ENCODE measurements around the gene PBRM1. TPM values are rescaled to one million over a fixed set of nuclear protein-coding genes. Genes with fewer than 3 reads are reported as not detected.

The PBRM1 gene
- total and polyA plus RNA-seq, 2 of the 13 experiments (the other 11 are each of a cell fraction or from before 2014, with no cell fraction given) = 10.9 to 33.2 TPM

- ATAC-seq (no peak), DNase-seq (ENCODE audit: low spot score) (no peak), FAIRE-seq (no peak)
- Histone ChIP-seq H3K27me3 (ENCODE audit: control insufficient read depth in 1 of 2, insufficient read depth in 2 of 2, low read length in 2 of 2) (no peaks in the 10 kb centered on the region), H2AFZ (ENCODE audit: low read length) (no peak overlapping the region), H3K9me3 (ENCODE audit: low read length) (no peaks in the 10 kb centered on the region), H3K27ac (ENCODE audit: extremely low read length, insufficient read depth, low read length) (no peak overlapping the region), H3K9ac (ENCODE audit: insufficient read depth, low read depth, low read length) (no peak overlapping the region), H4K20me1 (ENCODE audit: insufficient read depth, low read length) (no peaks in the 10 kb centered on the region), H3K4me3 (replicated peaks in 1 of 3; ENCODE audit: insufficient read depth in 1 of 3, low read depth in 2 of 3, low read length in 3 of 3) (no peak overlapping the region), H3K4me2 (ENCODE audit: low read depth, low read length) (no peak overlapping the region), H3K36me3 (replicated peaks in 1 of 2; ENCODE audit: control insufficient read depth in 1 of 2, insufficient read depth in 2 of 2, low read length in 2 of 2) (peaks cover 3 to 20% of the 10 kb centered on the region in 2 experiments; a peak in 3 of 5 replicates), H3K79me2 (ENCODE audit: insufficient read depth, low read length) (no peaks in the 10 kb centered on the region), H3K4me1 (ENCODE audit: insufficient read depth, low read length) (no peaks in the 10 kb centered on the region)
- in situ Hi-C loops (cut with HindIII; ENCODE audit: extremely low pct_ligation_motif_present, low pct_unique_long_range_greater_than_20kb) = no loop called here
- ChIA-PET CTCF (ENCODE audit: low intra/inter-chr PET ratio, low total read pairs) (no interaction called here), POLR2A (no interaction called here)
- 100% methylated on average over 2 of the region's 2 CpGs for WGBS (ENCODE audit: low lambda C conversion rate)
- intact Hi-C loops (cut with micrococcal nuclease; ENCODE audit: unreplicated experiment) = no loop called here
- BruUV-seq (replicated peaks) = no TSS peak
- TF ChIP-seq CC2D1A (CRISPR knock-in tag; IDR thresholded peaks at IDR 0.05) (no peak), REL (CRISPR knock-in tag; conservative IDR thresholded peaks at IDR 0.05) (no peak), U2AF2 (IDR thresholded peaks at IDR 0.05; ENCODE audit: low read depth, low read length) (no peak), NRL (CRISPR knock-in tag; IDR thresholded peaks at IDR 0.05; ENCODE audit: borderline replicate concordance) (no peak), BRD4 (CRISPR knock-in tag; IDR thresholded peaks at IDR 0.05) (no peak), CBX2 (IDR thresholded peaks at IDR 0.05; ENCODE audit: low read depth, low read length) (no peak), CBX2 (CRISPR knock-in tag; IDR thresholded peaks at IDR 0.05; ENCODE audit: low read depth) (no peak), RARG (CRISPR knock-in tag; IDR thresholded peaks at IDR 0.05; ENCODE audit: low read depth) (no peak), GFI1 (CRISPR knock-in tag; IDR thresholded peaks at IDR 0.05; ENCODE audit: borderline replicate concordance) (no peak), ARNTL (CRISPR knock-in tag; IDR thresholded peaks at IDR 0.05) (no peak)
- TF ChIP-seq, protein P1, sequence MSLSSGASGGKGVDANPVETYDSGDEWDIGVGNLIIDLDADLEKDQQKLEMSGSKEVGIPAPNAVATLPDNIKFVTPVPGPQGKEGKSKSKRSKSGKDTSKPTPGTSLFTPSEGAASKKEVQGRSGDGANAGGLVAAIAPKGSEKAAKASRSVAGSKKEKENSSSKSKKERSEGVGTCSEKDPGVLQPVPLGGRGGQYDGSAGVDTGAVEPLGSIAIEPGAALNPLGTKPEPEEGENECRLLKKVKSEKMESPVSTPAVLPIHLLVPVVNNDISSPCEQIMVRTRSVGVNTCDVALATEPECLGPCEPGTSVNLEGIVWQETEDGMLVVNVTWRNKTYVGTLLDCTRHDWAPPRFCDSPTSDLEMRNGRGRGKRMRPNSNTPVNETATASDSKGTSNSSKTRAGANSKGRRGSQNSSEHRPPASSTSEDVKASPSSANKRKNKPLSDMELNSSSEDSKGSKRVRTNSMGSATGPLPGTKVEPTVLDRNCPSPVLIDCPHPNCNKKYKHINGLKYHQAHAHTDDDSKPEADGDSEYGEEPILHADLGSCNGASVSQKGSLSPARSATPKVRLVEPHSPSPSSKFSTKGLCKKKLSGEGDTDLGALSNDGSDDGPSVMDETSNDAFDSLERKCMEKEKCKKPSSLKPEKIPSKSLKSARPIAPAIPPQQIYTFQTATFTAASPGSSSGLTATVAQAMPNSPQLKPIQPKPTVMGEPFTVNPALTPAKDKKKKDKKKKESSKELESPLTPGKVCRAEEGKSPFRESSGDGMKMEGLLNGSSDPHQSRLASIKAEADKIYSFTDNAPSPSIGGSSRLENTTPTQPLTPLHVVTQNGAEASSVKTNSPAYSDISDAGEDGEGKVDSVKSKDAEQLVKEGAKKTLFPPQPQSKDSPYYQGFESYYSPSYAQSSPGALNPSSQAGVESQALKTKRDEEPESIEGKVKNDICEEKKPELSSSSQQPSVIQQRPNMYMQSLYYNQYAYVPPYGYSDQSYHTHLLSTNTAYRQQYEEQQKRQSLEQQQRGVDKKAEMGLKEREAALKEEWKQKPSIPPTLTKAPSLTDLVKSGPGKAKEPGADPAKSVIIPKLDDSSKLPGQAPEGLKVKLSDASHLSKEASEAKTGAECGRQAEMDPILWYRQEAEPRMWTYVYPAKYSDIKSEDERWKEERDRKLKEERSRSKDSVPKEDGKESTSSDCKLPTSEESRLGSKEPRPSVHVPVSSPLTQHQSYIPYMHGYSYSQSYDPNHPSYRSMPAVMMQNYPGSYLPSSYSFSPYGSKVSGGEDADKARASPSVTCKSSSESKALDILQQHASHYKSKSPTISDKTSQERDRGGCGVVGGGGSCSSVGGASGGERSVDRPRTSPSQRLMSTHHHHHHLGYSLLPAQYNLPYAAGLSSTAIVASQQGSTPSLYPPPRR (CRISPR knock-in tag; IDR thresholded peaks at IDR 0.05; ENCODE audit: borderline replicate concordance) = no peak
- TF ChIP-seq, protein P2, sequence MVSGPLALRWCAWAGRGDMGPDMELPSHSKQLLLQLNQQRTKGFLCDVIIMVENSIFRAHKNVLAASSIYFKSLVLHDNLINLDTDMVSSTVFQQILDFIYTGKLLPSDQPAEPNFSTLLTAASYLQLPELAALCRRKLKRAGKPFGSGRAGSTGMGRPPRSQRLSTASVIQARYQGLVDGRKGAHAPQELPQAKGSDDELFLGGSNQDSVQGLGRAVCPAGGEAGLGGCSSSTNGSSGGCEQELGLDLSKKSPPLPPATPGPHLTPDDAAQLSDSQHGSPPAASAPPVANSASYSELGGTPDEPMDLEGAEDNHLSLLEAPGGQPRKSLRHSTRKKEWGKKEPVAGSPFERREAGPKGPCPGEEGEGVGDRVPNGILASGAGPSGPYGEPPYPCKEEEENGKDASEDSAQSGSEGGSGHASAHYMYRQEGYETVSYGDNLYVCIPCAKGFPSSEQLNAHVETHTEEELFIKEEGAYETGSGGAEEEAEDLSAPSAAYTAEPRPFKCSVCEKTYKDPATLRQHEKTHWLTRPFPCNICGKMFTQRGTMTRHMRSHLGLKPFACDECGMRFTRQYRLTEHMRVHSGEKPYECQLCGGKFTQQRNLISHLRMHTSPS (CRISPR knock-in tag; IDR thresholded peaks at IDR 0.05; ENCODE audit: low read depth) = no peak
- TF ChIP-seq, protein P3, sequence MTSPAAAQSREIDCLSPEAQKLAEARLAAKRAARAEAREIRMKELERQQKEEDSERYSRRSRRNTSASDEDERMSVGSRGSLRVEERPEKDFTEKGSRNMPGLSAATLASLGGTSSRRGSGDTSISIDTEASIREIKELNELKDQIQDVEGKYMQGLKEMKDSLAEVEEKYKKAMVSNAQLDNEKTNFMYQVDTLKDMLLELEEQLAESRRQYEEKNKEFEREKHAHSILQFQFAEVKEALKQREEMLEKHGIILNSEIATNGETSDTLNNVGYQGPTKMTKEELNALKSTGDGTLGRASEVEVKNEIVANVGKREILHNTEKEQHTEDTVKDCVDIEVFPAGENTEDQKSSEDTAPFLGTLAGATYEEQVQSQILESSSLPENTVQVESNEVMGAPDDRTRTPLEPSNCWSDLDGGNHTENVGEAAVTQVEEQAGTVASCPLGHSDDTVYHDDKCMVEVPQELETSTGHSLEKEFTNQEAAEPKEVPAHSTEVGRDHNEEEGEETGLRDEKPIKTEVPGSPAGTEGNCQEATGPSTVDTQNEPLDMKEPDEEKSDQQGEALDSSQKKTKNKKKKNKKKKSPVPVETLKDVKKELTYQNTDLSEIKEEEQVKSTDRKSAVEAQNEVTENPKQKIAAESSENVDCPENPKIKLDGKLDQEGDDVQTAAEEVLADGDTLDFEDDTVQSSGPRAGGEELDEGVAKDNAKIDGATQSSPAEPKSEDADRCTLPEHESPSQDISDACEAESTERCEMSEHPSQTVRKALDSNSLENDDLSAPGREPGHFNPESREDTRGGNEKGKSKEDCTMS (CRISPR knock-in tag; conservative IDR thresholded peaks at IDR 0.05) = no peak
- TF ChIP-seq, protein P4, sequence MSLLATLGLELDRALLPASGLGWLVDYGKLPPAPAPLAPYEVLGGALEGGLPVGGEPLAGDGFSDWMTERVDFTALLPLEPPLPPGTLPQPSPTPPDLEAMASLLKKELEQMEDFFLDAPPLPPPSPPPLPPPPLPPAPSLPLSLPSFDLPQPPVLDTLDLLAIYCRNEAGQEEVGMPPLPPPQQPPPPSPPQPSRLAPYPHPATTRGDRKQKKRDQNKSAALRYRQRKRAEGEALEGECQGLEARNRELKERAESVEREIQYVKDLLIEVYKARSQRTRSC (CRISPR knock-in tag; IDR thresholded peaks at IDR 0.05; ENCODE audit: low read depth) = no peak
Observed at GRCh38 chr3:52568069-52568468, 117.6 kb downstream of the PBRM1 start.
